PC-9 (cell line): Measurements from ENCODE around the gene ZNF441. TPM values are rescaled to one million over a fixed set of nuclear protein-coding genes. Genes with fewer than 3 reads are reported as not detected.
A peak's percentile ranks its signal among the peaks of the same experiment; 100 is the strongest.

Experiments used
- BruUV-seq: library from RNA; stranded (reverse); fragments of 400-500 nt; replicated peaks from 2 replicates; lab custom pipeline; 2021; lab: Mats Ljungman, UMichigan
- CTCF ChIA-PET: fragments of 300-600 bp; sonication (Branson Sonifier 250); formaldehyde crosslinking; loops from one replicate; lab custom pipeline; 2022; ENCODE audit warnings: antibody characterized with exemption; lab: Charles Lee
- POLR2A ChIA-PET: fragments of 300-600 bp; sonication (Branson Sonifier 250); formaldehyde crosslinking; loops from one replicate; lab custom pipeline; 2022; ENCODE audit warnings: antibody characterized with exemption; ENCODE audit not compliant: unreplicated experiment; lab: Charles Lee
- DNase-seq, 2 experiments: peaks; one replicate each; pipeline versions ENCODE4 v3.0.0 to v3.0.0-alpha.2; 2015 to 2022; ENCODE audit warnings: mixed read lengths in 1 of 2
- H2AFZ ChIP-seq: fragments of 200-600 bp; sonication (generic); 2 replicates; pipeline ENCODE4 v1.8.1; 2017; ENCODE audit warnings: antibody characterized with exemption
- H3F3A ChIP-seq: fragments of 200-600 bp; sonication (generic); 2 replicates; pipeline ENCODE4 v1.8.1; 2017; ENCODE audit warnings: antibody characterized with exemption, mild to moderate bottlenecking, low read depth; ENCODE audit not compliant: insufficient read depth
- H3K27ac ChIP-seq: fragments of 200-600 bp; sonication (generic); 2 replicates; pipeline ENCODE4 v1.6.1; 2016; ENCODE audit warnings: mixed run types
- H3K27me3 ChIP-seq: fragments of 200-600 bp; sonication (generic); 2 replicates; pipeline ENCODE4 v1.6.1; 2016; ENCODE audit warnings: low read depth, mixed run types; ENCODE audit not compliant: insufficient read depth
- H3K36me3 ChIP-seq: fragments of 200-600 bp; sonication (generic); 2 replicates; pipeline ENCODE4 v1.6.1; 2016; ENCODE audit warnings: low read depth, mixed run types
- H3K4me1 ChIP-seq: fragments of 200-600 bp; sonication (generic); replicated peaks from 2 replicates; pipeline ENCODE4 v1.6.1; 2016; ENCODE audit warnings: mixed run types; ENCODE audit not compliant: insufficient read depth
- H3K4me2 ChIP-seq: fragments of 200-600 bp; sonication (generic); 2 replicates; pipeline ENCODE4 v1.6.1; 2017; ENCODE audit warnings: mixed run types
- H3K4me3 ChIP-seq: fragments of 200-600 bp; sonication (generic); 2 replicates; pipeline ENCODE4 v1.6.1; 2016; ENCODE audit warnings: mixed run types
- H3K79me2 ChIP-seq: fragments of 200-600 bp; sonication (generic); 2 replicates; pipeline ENCODE4 v1.6.1; 2017; ENCODE audit warnings: low read depth, mixed run types
- H3K9me2 ChIP-seq: fragments of 200-600 bp; sonication (generic); 2 replicates; pipeline ENCODE4 v1.8.1; 2017; ENCODE audit warnings: mild to moderate bottlenecking; ENCODE audit not compliant: insufficient read depth
- H3K9me3 ChIP-seq: fragments of 200-600 bp; sonication (generic); 2 replicates; pipeline ENCODE4 v1.8.1; 2016; ENCODE audit warnings: low read depth; ENCODE audit not compliant: insufficient read depth
- H4K20me1 ChIP-seq: fragments of 200-600 bp; sonication (generic); 2 replicates; pipeline ENCODE4 v1.8.1; 2017; ENCODE audit not compliant: insufficient read depth
- CTCF ChIP-seq: fragments of 200-600 bp; sonication (generic); conservative IDR thresholded peaks from 2 replicates; pipeline ENCODE4 v1.6.1; 2017; ENCODE audit warnings: mixed run types, antibody characterized with exemption, mild to moderate bottlenecking, moderate library complexity
- EZH2 ChIP-seq: fragments of 200-600 bp; sonication (generic); IDR thresholded peaks from 2 replicates; pipeline ENCODE4 v1.8.0; 2017; ENCODE audit warnings: antibody characterized with exemption, low read depth
- intact Hi-C: fragments of 100-400 bp; cut with micrococcal nuclease; formaldehyde crosslinking; loops from one replicate; pipeline ENCODE4 v1.10.0; 2022; ENCODE audit not compliant: unreplicated experiment
- total RNA-seq: library from RNA; stranded (reverse); gene quantifications from 2 replicates; pipeline ENCODE4 v1.2.3, GENCODE V29; 2021

The ZNF441 gene
- total RNA-seq, 1 experiment from 2014 or later, result 1.6 TPM

GRCh38 chr19:11763117-11763516, 3.7 kb upstream of the ZNF441 start:
- Histone ChIP-seq H3K79me2 (no peaks in the 10 kb centered on the region), H3K27me3 (no peaks in the 10 kb centered on the region), H3K27ac (no peak overlapping the region), H3K9me2 (no peaks in the 10 kb centered on the region), H2AFZ (no peak overlapping the region), H3F3A (no peaks in the 10 kb centered on the region; the same call in 1 of the 2 replicates), H3K4me1 (peaks cover 9% of the 10 kb centered on the region; the same call in 1 of the 2 replicates), H3K4me3 (0 out of 2 replicates have a peak overlapping the region, but pooled peaks have one; percentile 6), H3K4me2 (peak overlapping the region; percentile 40; the same call in 1 of the 2 replicates), H4K20me1 (no peaks in the 10 kb centered on the region), H3K9me3 (no peaks in the 10 kb centered on the region; the same call in 1 of the 2 replicates), H3K36me3 (no peaks in the 10 kb centered on the region)
- CTCF ChIA-PET, result no interaction called here
- no TSS peak for BruUV-seq
- no peak for DNase-seq
- intact Hi-C loops, result no loop called here
- TF ChIP-seq CTCF (no peak), EZH2 (no peak)
- POLR2A ChIA-PET, result no interaction called here

- no peaks in the 10 kb centered on the region for H3K36me3 ChIP-seq
- H3K4me1 ChIP-seq, result peaks cover 9% of the 10 kb centered on the region; the same call in 1 of the 2 replicates
- ChIA-PET POLR2A (no interaction called here), CTCF (no interaction called here)
- no peaks in the 10 kb centered on the region for H3K27me3 ChIP-seq
- DNase-seq, result no peak
- H3K9me2 ChIP-seq, result no peaks in the 10 kb centered on the region
- intact Hi-C loops, result no loop called here
- TF ChIP-seq CTCF, result no peak
- TF ChIP-seq EZH2, result no peak
- no peak overlapping the region for H3K4me2 ChIP-seq
- no TSS peak for BruUV-seq
- no peak overlapping the region for H3K4me3 ChIP-seq
- no peak overlapping the region for H2AFZ ChIP-seq
- H3F3A ChIP-seq, result no peaks in the 10 kb centered on the region; the same call in 1 of the 2 replicates
- H4K20me1 ChIP-seq, result no peaks in the 10 kb centered on the region
- no peaks in the 10 kb centered on the region for H3K9me3 ChIP-seq
- no peaks in the 10 kb centered on the region for H3K79me2 ChIP-seq
- no peak overlapping the region for H3K27ac ChIP-seq
Measured at GRCh38 chr19:11763611-11764010, 3.2 kb upstream of the ZNF441 start.

GRCh38 chr19:11767633-11768133, 883 bp downstream of the ZNF441 start:
- H2AFZ ChIP-seq, result peak overlapping the region; percentile 91
- intact Hi-C loops, result loop anchor here (5.0 kb wide), 1 partner anchor 70 kb away; no protein-coding TSS in a partner anchor
- no peaks in the 10 kb centered on the region for H3K27me3 ChIP-seq
- H3K9me2 ChIP-seq, result no peaks in the 10 kb centered on the region
- no peak for TF ChIP-seq EZH2
- TF ChIP-seq CTCF, result no peak
- POLR2A ChIA-PET, result no interaction called here
- H3K27ac ChIP-seq, result no peak overlapping the region
- no peaks in the 10 kb centered on the region for H3K9me3 ChIP-seq
- H3K36me3 ChIP-seq, result no peaks in the 10 kb centered on the region
- BruUV-seq, result no TSS peak
- H3K4me3 ChIP-seq, result peak overlapping the region; percentile 74
- H3K4me2 ChIP-seq, result peak overlapping the region; percentile 78
- DNase-seq, result peak in 1 of 2 experiments; percentile 6
- no peaks in the 10 kb centered on the region for H3K79me2 ChIP-seq
- H3F3A ChIP-seq, result no peaks in the 10 kb centered on the region; the same call in 1 of the 2 replicates
- CTCF ChIA-PET, result no interaction called here
- peaks cover 9% of the 10 kb centered on the region; the same call in 1 of the 2 replicates for H3K4me1 ChIP-seq
- no peaks in the 10 kb centered on the region for H4K20me1 ChIP-seq
